Keratinocyte (primary cell): Measurements from ENCODE around the gene COL1A2. TPM values are rescaled to one million over a fixed set of nuclear protein-coding genes. Genes with fewer than 3 reads are reported as not detected.

Experiments used
- DNase-seq: peaks from one replicate; pipeline ENCODE4 v3.0.0-alpha.2; 2011; ENCODE audit warnings: low read depth, missing footprints, low spot score
- FAIRE-seq: peaks from 2 replicates; lab custom pipeline; 2011; peaks lifted over from hg19 to GRCh38; lab: Jason Lieb, UNC
- H2AFZ ChIP-seq: 2 replicates; pipeline ENCODE4 v1.6.0; 2012; ENCODE audit warnings: low read length, control low read depth, inconsistent platforms; ENCODE audit not compliant: control insufficient read depth
- H3K27ac ChIP-seq: 2 replicates; pipeline ENCODE4 v1.5.1; 2011; ENCODE audit warnings: low read length; ENCODE audit not compliant: control insufficient read depth, insufficient read depth
- H3K27me3 ChIP-seq: 3 replicates; pipeline ENCODE4 v1.6.0; 2011; ENCODE audit warnings: low read length; ENCODE audit not compliant: control insufficient read depth, insufficient read depth; ENCODE audit errors: extremely low read depth
- H3K36me3 ChIP-seq, 2 experiments: 2 replicates in 1 of 2; 3 replicates in 1 of 2; pipeline ENCODE4 v1.5.1; 2011; ENCODE audit warnings: low read length in 2 of 2, mild to moderate bottlenecking in 1 of 2; ENCODE audit not compliant: control insufficient read depth in 2 of 2, insufficient read depth in 2 of 2; ENCODE audit errors: extremely low read depth in 1 of 2
- H3K4me1 ChIP-seq: 3 replicates; pipeline ENCODE4 v1.5.1; 2011; ENCODE audit warnings: low read length; ENCODE audit not compliant: control insufficient read depth, insufficient read depth; ENCODE audit errors: extremely low read depth
- H3K4me2 ChIP-seq: 3 replicates; pipeline ENCODE4 v1.6.0; 2011; ENCODE audit warnings: low read depth, low read length; ENCODE audit not compliant: control insufficient read depth, insufficient read depth; ENCODE audit errors: extremely low read depth
- H3K4me3 ChIP-seq, 3 experiments: fragments of 200-600 bp in 1 of 3; sonication (generic) in 1 of 3; 2 replicates in 2 of 3; 3 replicates in 1 of 3; pipeline ENCODE4 v1.5.1; 2011 to 2016; ENCODE audit warnings: low read length in 3 of 3, mild to moderate bottlenecking in 3 of 3, control low read depth in 2 of 3, inconsistent platforms in 1 of 3, low read depth in 1 of 3, mixed read lengths in 1 of 3, mixed run types in 1 of 3, moderate library complexity in 1 of 3; ENCODE audit not compliant: control insufficient read depth in 2 of 3, insufficient read depth in 2 of 3; ENCODE audit errors: extremely low read depth in 1 of 3
- H3K79me2 ChIP-seq: 2 replicates; pipeline ENCODE4 v1.6.0; 2012; ENCODE audit warnings: low read length; ENCODE audit not compliant: control insufficient read depth, insufficient read depth
- H3K9ac ChIP-seq: 3 replicates; pipeline ENCODE4 v1.6.0; 2011; ENCODE audit warnings: low read length; ENCODE audit not compliant: control insufficient read depth, insufficient read depth; ENCODE audit errors: extremely low read depth
- H3K9me1 ChIP-seq: 3 replicates; pipeline ENCODE4 v1.6.0; 2011; ENCODE audit warnings: low read length; ENCODE audit not compliant: control insufficient read depth, insufficient read depth; ENCODE audit errors: extremely low read depth
- H3K9me3 ChIP-seq: 2 replicates; pipeline ENCODE4 v1.5.1; 2012; ENCODE audit warnings: low read depth, low read length; ENCODE audit not compliant: control insufficient read depth
- H4K20me1 ChIP-seq: 3 replicates; pipeline ENCODE4 v1.6.0; 2011; ENCODE audit warnings: low read length; ENCODE audit not compliant: control insufficient read depth, insufficient read depth; ENCODE audit errors: extremely low read depth
- EZH2 ChIP-seq: IDR thresholded peaks from one replicate; pipeline ENCODE4 v1.6.1; 2012; ENCODE audit warnings: inconsistent platforms, mild to moderate bottlenecking, low read length, moderate library complexity
- dilution Hi-C: fragments of 300-500 bp; cut with MboI; formaldehyde crosslinking; loops from one replicate; pipeline ENCODE4 v1.7.0; 2020; ENCODE audit warnings: low sequenced_read_pairs; ENCODE audit not compliant: extremely low pct_ligation_motif_present
- polyA plus RNA-seq, 5 experiments: library from polyadenylated mRNA; depleted of rRNA in 3 of 5; stranded (reverse) in 3 of 5; stranded (forward) in 1 of 5; unstranded in 1 of 5; fragments of >200 nt; gene quantifications; 1 replicate in 1 of 5; 2 replicates in 3 of 5; 3 replicates in 1 of 5; pipeline versions ENCODE4 v1.2.1 to v1.2.3, GENCODE V29; 2011 to 2012; ENCODE audit warnings: missing spikeins in 2 of 5, low read depth in 1 of 5, low replicate concordance in 1 of 5
- TF ChIP-seq, protein P1 (sequence below), 3 experiments: IDR thresholded peaks in 1 of 3; conservative IDR thresholded peaks in 1 of 3; optimal IDR thresholded peaks in 1 of 3; 2 replicates in 2 of 3; 3 replicates in 1 of 3; pipeline versions ENCODE3 to v1.5.1; 2011; ENCODE audit warnings: low read length in 3 of 3, mild to moderate bottlenecking in 3 of 3, moderate library complexity in 2 of 3, control low read depth in 1 of 3, inconsistent platforms in 1 of 3; ENCODE audit not compliant: insufficient read depth in 2 of 3; ENCODE audit errors: extremely low read depth in 1 of 3

Gene COL1A2
- polyA plus RNA-seq, 1 donor (not counting 4 experiments of a cell fraction or from before 2014, with no cell fraction given): 0.13 TPM

DNA sequence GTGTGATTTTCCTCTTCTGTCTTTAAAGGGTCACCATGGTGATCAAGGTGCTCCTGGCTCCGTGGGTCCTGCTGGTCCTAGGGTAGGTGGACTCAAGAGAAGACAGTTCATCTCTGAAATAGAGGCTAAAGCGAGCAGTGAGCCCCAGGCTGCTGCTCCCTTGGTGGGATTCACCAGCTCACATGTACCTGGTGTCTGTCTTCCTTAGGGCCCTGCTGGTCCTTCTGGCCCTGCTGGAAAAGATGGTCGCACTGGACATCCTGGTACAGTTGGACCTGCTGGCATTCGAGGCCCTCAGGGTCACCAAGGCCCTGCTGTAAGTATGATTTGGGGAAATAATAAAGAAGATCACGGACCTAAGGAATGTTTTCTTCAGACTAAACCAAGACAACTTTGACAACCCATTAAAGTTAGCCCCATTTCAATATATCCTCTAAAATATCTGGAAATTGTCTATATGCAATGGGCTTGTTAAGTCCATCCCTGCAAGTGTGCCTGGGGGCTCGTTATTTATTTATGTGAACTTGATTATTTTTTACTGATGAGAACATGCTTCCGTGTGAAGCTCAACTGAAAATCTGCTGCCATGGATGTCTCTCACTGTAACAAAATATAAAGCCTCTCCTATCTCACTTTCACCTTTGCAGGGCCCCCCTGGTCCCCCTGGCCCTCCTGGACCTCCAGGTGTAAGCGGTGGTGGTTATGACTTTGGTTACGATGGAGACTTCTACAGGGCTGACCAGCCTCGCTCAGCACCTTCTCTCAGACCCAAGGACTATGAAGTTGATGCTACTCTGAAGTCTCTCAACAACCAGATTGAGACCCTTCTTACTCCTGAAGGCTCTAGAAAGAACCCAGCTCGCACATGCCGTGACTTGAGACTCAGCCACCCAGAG is 32.5 kb downstream of the COL1A2 start:
- no peaks in the 10 kb centered on the region for H3K9me1 ChIP-seq
- no peaks in the 10 kb centered on the region for H3K79me2 ChIP-seq
- FAIRE-seq (no peak), DNase-seq (no peak)
- H3K27ac ChIP-seq: no peak overlapping the region
- no peak overlapping the region for H3K4me3 ChIP-seq
- no peaks in the 10 kb centered on the region for H3K36me3 ChIP-seq
- H3K9me3 ChIP-seq: no peaks in the 10 kb centered on the region
- peaks cover 3% of the 10 kb centered on the region for H3K27me3 ChIP-seq
- H3K4me2 ChIP-seq: no peak overlapping the region
- H3K9ac ChIP-seq: no peak overlapping the region
- H3K4me1 ChIP-seq: no peaks in the 10 kb centered on the region
- dilution Hi-C loops: loop anchor here (25.0 kb wide), 1 partner anchor 140 kb away; no protein-coding TSS in a partner anchor
- no peak for TF ChIP-seq EZH2
- TF ChIP-seq, protein P1, sequence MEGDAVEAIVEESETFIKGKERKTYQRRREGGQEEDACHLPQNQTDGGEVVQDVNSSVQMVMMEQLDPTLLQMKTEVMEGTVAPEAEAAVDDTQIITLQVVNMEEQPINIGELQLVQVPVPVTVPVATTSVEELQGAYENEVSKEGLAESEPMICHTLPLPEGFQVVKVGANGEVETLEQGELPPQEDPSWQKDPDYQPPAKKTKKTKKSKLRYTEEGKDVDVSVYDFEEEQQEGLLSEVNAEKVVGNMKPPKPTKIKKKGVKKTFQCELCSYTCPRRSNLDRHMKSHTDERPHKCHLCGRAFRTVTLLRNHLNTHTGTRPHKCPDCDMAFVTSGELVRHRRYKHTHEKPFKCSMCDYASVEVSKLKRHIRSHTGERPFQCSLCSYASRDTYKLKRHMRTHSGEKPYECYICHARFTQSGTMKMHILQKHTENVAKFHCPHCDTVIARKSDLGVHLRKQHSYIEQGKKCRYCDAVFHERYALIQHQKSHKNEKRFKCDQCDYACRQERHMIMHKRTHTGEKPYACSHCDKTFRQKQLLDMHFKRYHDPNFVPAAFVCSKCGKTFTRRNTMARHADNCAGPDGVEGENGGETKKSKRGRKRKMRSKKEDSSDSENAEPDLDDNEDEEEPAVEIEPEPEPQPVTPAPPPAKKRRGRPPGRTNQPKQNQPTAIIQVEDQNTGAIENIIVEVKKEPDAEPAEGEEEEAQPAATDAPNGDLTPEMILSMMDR (optimal IDR thresholded peaks at IDR 0.05 in 1 of 3, IDR thresholded peaks at IDR 0.05 in 1 of 3, conservative IDR thresholded peaks at IDR 0.05 in 1 of 3; ENCODE audit: extremely low read depth in 1 of 3, insufficient read depth in 2 of 3, low read length in 3 of 3): no peak
- no peaks in the 10 kb centered on the region for H4K20me1 ChIP-seq
- H2AFZ ChIP-seq: no peak overlapping the region

GRCh38 chr7:94429153-94429552 is 34.5 kb downstream of the COL1A2 start:
- H3K79me2 ChIP-seq: no peaks in the 10 kb centered on the region
- H3K36me3 ChIP-seq: no peaks in the 10 kb centered on the region
- no peak for FAIRE-seq
- no peak for TF ChIP-seq EZH2
- TF ChIP-seq, protein P1 (optimal IDR thresholded peaks at IDR 0.05 in 1 of 3, IDR thresholded peaks at IDR 0.05 in 1 of 3, conservative IDR thresholded peaks at IDR 0.05 in 1 of 3; ENCODE audit: extremely low read depth in 1 of 3, insufficient read depth in 2 of 3, low read length in 3 of 3): no peak
- H3K4me2 ChIP-seq: no peak overlapping the region
- no peaks in the 10 kb centered on the region for H3K9me1 ChIP-seq
- peaks cover 3% of the 10 kb centered on the region for H3K27me3 ChIP-seq
- no peaks in the 10 kb centered on the region for H4K20me1 ChIP-seq
- no peaks in the 10 kb centered on the region for H3K4me1 ChIP-seq
- H3K4me3 ChIP-seq: no peak overlapping the region
- dilution Hi-C loops: loop anchor here (25.0 kb wide), 1 partner anchor 142 kb away; no protein-coding TSS in a partner anchor
- no peak overlapping the region for H2AFZ ChIP-seq
- no peaks in the 10 kb centered on the region for H3K9me3 ChIP-seq
- no peak overlapping the region for H3K27ac ChIP-seq
- DNase-seq: no peak
- H3K9ac ChIP-seq: no peak overlapping the region
